HepG2 (cell line): ENCODE results near the gene CFAP69. TPM values are rescaled to one million over a fixed set of nuclear protein-coding genes. Genes with fewer than 3 reads are reported as not detected.

ENCODE experiments used
- GATA4 ChIP-seq: sonication (generic); IDR thresholded peaks from 2 replicates; pipeline ENCODE4 v1.6.1; 2016; ENCODE audit warnings: antibody characterized with exemption, low read depth, borderline replicate concordance
- HIVEP1 ChIP-seq: sonication (generic); formaldehyde crosslinking; IDR thresholded peaks from 2 replicates; pipeline ENCODE4 v1.4.0; 2020; ENCODE audit warnings: mild to moderate bottlenecking, missing genetic modification reagents
- IRF1 ChIP-seq: sonication (generic); formaldehyde crosslinking; IDR thresholded peaks from 2 replicates; pipeline ENCODE4 v1.4.0; 2020; ENCODE audit warnings: low read depth, mild to moderate bottlenecking, missing genetic modification reagents
- MBD4 ChIP-seq: IDR thresholded peaks from 2 replicates; pipeline ENCODE4 v1.6.1; 2012; ENCODE audit warnings: low read length, inconsistent platforms, borderline replicate concordance
- NFIC ChIP-seq: IDR thresholded peaks from 2 replicates; pipeline ENCODE4 v1.6.1; 2012; ENCODE audit warnings: mild to moderate bottlenecking, low read length, inconsistent platforms
- PCBP1 ChIP-seq: fragments of 200-400 bp; formaldehyde crosslinking; IDR thresholded peaks from 2 replicates; pipeline ENCODE4 v1.6.1; 2017; ENCODE audit warnings: mild to moderate bottlenecking, low read depth, low read length, borderline replicate concordance
- SIN3B ChIP-seq: fragments of 150-350 bp; IDR thresholded peaks from 2 replicates; pipeline ENCODE4 v1.6.1; 2014; ENCODE audit warnings: low read length
- SNAI1 ChIP-seq: sonication (generic); formaldehyde crosslinking; IDR thresholded peaks from 2 replicates; pipeline ENCODE4 v1.5.0; 2020; ENCODE audit warnings: mild to moderate bottlenecking, missing genetic modification reagents, borderline replicate concordance
- TRAFD1 ChIP-seq: sonication (generic); formaldehyde crosslinking; IDR thresholded peaks from 2 replicates; pipeline ENCODE4 v1.5.1; 2020; ENCODE audit warnings: missing genetic modification reagents, mild to moderate bottlenecking, borderline replicate concordance
- ZFP36 ChIP-seq: fragments of 150-350 bp; IDR thresholded peaks from 2 replicates; pipeline ENCODE4 v1.6.1; 2018; ENCODE audit warnings: borderline replicate concordance, low read length, low read depth; ENCODE audit not compliant: partially characterized antibody
- ZNF335 ChIP-seq: sonication (generic); formaldehyde crosslinking; IDR thresholded peaks from 2 replicates; pipeline ENCODE4 v1.4.0; 2020; ENCODE audit warnings: missing genetic modification reagents
- ZSCAN20 ChIP-seq: sonication (generic); formaldehyde crosslinking; IDR thresholded peaks from 2 replicates; pipeline ENCODE4 v1.4.0; 2020; ENCODE audit warnings: missing genetic modification reagents, mild to moderate bottlenecking, borderline replicate concordance
- ZZZ3 ChIP-seq: sonication (generic); formaldehyde crosslinking; IDR thresholded peaks from 2 replicates; pipeline ENCODE4 v1.4.0; 2020; ENCODE audit warnings: missing genetic modification reagents, mild to moderate bottlenecking, borderline replicate concordance
- polyA plus RNA-seq, 8 experiments: library from polyadenylated mRNA; depleted of rRNA in 3 of 8; stranded (reverse) in 7 of 8; unstranded in 1 of 8; fragments of >200 nt; fragmentation: Illumina TruSeq in 4 of 8; extraction: Trizol in 4 of 8; gene quantifications; 2 replicates each; pipeline versions ENCODE4 v1.2.1 to v1.2.3, GENCODE V29; 2011 to 2016; ENCODE audit warnings: low read depth in 4 of 8, missing spikeins in 1 of 8, mixed read lengths in 1 of 8; ENCODE audit not compliant: insufficient read depth in 1 of 8
- total RNA-seq, 5 experiments: library from RNA; depleted of rRNA; stranded (reverse); fragments of >200 nt; fragmentation: Illumina TruSeq; extraction: Trizol; gene quantifications; 2 replicates each; pipeline ENCODE4 v1.2.3, GENCODE V29; 2016; ENCODE audit warnings: low read depth in 1 of 5
- TF ChIP-seq, protein P1 (sequence below): IDR thresholded peaks from 2 replicates; pipeline ENCODE4 v1.4.0; 2020; ENCODE audit warnings: mild to moderate bottlenecking, missing genetic modification reagents
- TF ChIP-seq, protein P2 (sequence below): IDR thresholded peaks from 2 replicates; pipeline ENCODE4 v1.6.1; 2012; ENCODE audit warnings: low read length, improper control_type of control experiment
- TF ChIP-seq, protein P3 (sequence below): sonication (generic); formaldehyde crosslinking; IDR thresholded peaks from 2 replicates; pipeline ENCODE4 v1.5.0; 2020; ENCODE audit warnings: mild to moderate bottlenecking, missing genetic modification reagents, borderline replicate concordance

Gene CFAP69
- total and polyA plus RNA-seq, 2 of the 13 experiments (the other 11 are each of a cell fraction or from before 2014, with no cell fraction given), result 2.2 to 4.0 TPM

GRCh38 chr7:90346336-90347125 is 101.6 kb downstream of the CFAP69 start, which contains the start of gene GTPBP10 (continued):
- TF ChIP-seq, protein P1, sequence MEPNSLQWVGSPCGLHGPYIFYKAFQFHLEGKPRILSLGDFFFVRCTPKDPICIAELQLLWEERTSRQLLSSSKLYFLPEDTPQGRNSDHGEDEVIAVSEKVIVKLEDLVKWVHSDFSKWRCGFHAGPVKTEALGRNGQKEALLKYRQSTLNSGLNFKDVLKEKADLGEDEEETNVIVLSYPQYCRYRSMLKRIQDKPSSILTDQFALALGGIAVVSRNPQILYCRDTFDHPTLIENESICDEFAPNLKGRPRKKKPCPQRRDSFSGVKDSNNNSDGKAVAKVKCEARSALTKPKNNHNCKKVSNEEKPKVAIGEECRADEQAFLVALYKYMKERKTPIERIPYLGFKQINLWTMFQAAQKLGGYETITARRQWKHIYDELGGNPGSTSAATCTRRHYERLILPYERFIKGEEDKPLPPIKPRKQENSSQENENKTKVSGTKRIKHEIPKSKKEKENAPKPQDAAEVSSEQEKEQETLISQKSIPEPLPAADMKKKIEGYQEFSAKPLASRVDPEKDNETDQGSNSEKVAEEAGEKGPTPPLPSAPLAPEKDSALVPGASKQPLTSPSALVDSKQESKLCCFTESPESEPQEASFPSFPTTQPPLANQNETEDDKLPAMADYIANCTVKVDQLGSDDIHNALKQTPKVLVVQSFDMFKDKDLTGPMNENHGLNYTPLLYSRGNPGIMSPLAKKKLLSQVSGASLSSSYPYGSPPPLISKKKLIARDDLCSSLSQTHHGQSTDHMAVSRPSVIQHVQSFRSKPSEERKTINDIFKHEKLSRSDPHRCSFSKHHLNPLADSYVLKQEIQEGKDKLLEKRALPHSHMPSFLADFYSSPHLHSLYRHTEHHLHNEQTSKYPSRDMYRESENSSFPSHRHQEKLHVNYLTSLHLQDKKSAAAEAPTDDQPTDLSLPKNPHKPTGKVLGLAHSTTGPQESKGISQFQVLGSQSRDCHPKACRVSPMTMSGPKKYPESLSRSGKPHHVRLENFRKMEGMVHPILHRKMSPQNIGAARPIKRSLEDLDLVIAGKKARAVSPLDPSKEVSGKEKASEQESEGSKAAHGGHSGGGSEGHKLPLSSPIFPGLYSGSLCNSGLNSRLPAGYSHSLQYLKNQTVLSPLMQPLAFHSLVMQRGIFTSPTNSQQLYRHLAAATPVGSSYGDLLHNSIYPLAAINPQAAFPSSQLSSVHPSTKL (CRISPR knock-in tag), result peak; percentile 72
- TF ChIP-seq ZZZ3, result peak; percentile 75; the same call in 1 of the 2 replicates
- TF ChIP-seq NFIC, result no peak; the same call in 1 of the 2 replicates
- TF ChIP-seq, protein P2, sequence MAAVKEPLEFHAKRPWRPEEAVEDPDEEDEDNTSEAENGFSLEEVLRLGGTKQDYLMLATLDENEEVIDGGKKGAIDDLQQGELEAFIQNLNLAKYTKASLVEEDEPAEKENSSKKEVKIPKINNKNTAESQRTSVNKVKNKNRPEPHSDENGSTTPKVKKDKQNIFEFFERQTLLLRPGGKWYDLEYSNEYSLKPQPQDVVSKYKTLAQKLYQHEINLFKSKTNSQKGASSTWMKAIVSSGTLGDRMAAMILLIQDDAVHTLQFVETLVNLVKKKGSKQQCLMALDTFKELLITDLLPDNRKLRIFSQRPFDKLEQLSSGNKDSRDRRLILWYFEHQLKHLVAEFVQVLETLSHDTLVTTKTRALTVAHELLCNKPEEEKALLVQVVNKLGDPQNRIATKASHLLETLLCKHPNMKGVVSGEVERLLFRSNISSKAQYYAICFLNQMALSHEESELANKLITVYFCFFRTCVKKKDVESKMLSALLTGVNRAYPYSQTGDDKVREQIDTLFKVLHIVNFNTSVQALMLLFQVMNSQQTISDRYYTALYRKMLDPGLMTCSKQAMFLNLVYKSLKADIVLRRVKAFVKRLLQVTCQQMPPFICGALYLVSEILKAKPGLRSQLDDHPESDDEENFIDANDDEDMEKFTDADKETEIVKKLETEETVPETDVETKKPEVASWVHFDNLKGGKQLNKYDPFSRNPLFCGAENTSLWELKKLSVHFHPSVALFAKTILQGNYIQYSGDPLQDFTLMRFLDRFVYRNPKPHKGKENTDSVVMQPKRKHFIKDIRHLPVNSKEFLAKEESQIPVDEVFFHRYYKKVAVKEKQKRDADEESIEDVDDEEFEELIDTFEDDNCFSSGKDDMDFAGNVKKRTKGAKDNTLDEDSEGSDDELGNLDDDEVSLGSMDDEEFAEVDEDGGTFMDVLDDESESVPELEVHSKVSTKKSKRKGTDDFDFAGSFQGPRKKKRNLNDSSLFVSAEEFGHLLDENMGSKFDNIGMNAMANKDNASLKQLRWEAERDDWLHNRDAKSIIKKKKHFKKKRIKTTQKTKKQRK, result no peak
- TF ChIP-seq MBD4, result no peak
- TF ChIP-seq ZNF335 (CRISPR knock-in tag), result no peak
- TF ChIP-seq HIVEP1 (CRISPR knock-in tag), result peak; percentile 69; the same call in 1 of the 2 replicates
- no peak for TF ChIP-seq ZFP36
- TF ChIP-seq, protein P3, sequence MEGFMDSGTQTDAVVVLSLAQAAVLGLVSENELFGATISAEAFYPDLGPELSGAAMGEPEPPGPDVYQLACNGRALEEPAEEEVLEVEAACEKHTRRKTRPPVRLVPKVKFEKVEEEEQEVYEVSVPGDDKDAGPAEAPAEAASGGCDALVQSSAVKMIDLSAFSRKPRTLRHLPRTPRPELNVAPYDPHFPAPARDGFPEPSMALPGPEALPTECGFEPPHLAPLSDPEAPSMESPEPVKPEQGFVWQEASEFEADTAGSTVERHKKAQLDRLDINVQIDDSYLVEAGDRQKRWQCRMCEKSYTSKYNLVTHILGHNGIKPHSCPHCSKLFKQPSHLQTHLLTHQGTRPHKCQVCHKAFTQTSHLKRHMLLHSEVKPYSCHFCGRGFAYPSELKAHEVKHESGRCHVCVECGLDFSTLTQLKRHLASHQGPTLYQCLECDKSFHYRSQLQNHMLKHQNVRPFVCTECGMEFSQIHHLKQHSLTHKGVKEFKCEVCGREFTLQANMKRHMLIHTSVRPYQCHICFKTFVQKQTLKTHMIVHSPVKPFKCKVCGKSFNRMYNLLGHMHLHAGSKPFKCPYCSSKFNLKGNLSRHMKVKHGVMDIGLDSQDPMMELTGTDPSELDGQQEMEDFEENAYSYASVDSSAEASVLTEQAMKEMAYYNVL (CRISPR knock-in tag), result peak; percentile 39; the same call in 1 of the 2 replicates
- peak; percentile 80; the same call in 1 of the 2 replicates for TF ChIP-seq SIN3B
- TF ChIP-seq GATA4, result peak; percentile 42; the same call in 1 of the 2 replicates
- TF ChIP-seq SNAI1 (CRISPR knock-in tag), result no peak
- TF ChIP-seq IRF1 (CRISPR knock-in tag), result no peak
- TF ChIP-seq ZSCAN20 (CRISPR knock-in tag), result no peak
- no peak for TF ChIP-seq PCBP1
- no peak for TF ChIP-seq TRAFD1 (CRISPR knock-in tag)
